Suppressor macrophage treated with lipopolysaccharide for 1 hour (primary cell): ENCODE measurements around the gene GPR52.
"Not testable (repeated sequence)": the region's sequence is repeated elsewhere in the genome, so short reads cannot be mapped to it uniquely, and the experiment has no call there.

ENCODE experiments used
- DNase-seq, 3 donors: peaks; one replicate each; pipeline ENCODE4 v3.0.0-alpha.2; 2020 to 2022

The GPR52 gene, protein sequence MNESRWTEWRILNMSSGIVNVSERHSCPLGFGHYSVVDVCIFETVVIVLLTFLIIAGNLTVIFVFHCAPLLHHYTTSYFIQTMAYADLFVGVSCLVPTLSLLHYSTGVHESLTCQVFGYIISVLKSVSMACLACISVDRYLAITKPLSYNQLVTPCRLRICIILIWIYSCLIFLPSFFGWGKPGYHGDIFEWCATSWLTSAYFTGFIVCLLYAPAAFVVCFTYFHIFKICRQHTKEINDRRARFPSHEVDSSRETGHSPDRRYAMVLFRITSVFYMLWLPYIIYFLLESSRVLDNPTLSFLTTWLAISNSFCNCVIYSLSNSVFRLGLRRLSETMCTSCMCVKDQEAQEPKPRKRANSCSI

GRCh38 chr1:174447866-174448530 is at the start of gene GPR52:
Gene GPR52 (plus strand): TSS chr1:174447964. CDS start chr1:174448112, 148 bp downstream.
- DNase-seq, result no peak

- DNase-seq, result no peak
Measured at GRCh38 chr1:174398246-174398645, 49.5 kb upstream of the GPR52 start.

DNA sequence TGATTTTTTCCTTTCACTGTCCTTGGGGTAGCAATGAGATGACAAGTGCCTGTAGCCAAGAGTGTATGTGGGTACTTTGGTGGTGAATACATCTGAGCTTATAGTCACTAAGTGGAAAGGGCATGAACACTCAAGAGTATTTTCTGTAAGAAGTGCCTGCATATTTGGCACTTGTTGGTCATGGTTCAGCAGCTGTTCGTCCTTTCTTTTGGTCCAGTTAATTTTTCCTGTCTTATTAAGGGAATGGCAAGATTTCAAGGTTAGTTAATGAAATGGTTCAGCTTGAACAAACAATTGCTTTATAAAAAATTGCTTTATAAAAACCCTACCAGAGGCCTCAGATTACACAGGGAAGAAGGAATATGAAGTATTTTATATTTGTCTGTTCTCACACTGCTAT is 48.6 kb upstream of the GPR52 start:
- no peak for DNase-seq

GRCh38 chr1:174401075-174401474 is 46.7 kb upstream of the GPR52 start:
- DNase-seq, result no peak

GRCh38 chr1:174405219-174405618 is 42.5 kb upstream of the GPR52 start:
- no peak for DNase-seq

- DNase-seq, result no peak
Measured at GRCh38 chr1:174406421-174406820, 41.3 kb upstream of the GPR52 start.

DNA sequence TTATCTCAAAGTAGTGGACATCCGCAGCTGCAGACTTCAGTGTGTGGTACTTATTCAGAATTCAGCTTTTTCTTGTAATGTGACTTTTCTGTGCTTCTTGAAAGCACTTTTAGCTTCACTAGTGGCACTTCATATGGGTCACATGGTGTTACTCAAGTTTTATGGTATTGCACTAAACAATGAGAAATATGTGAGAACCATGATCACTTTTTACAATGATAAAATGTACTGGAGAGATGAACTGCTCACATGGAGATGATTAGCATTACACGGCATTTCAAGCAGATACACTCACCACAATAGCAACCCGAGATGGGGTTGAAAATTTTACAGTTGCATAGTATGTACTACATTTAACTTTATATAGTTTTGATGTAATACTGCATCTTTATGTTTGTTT is 40.1 kb upstream of the GPR52 start:
- no peak for DNase-seq

GRCh38 chr1:174408146-174408545 is 39.6 kb upstream of the GPR52 start:
- DNase-seq, result no peak

DNA sequence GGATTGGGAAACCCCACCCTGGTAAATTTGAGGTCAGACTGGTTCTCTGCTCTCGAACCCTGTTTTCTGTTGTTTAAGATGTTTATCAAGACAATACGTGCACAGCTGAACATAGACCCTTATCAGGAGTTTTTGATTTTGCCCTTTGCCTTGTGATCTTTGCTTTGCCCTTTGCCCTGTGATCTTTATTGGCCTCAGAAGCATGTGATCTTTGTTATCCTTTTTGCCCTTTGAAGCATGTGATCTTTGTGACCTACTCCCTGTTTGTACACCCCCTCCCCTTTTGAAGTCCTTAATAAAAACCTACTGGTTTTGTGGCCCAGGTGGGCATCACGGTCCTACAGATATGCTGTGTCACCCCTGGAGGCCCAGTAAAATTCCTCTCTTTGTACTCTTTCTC is 38.0 kb upstream of the GPR52 start:
- not testable (repeated sequence) for DNase-seq

DNA sequence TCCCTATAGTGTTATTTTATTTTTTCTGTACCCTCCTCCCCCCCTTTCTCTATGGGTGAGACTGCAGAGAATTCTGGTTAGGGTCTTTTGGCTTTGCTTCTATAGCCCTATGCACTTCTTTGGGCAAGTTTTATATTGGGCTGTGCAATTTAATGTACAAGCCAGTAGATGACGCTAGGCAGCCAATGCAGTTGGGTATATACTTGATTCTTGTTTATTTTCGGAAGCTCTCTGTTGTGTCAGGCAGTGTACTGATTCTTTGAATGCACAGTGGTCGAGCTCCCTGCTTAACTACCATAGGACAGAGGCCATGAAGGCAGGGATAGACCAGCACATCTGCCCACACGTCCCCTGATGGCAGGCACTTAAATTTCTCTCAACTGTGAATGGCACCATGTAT is 34.1 kb upstream of the GPR52 start:
- no peak for DNase-seq

DNA sequence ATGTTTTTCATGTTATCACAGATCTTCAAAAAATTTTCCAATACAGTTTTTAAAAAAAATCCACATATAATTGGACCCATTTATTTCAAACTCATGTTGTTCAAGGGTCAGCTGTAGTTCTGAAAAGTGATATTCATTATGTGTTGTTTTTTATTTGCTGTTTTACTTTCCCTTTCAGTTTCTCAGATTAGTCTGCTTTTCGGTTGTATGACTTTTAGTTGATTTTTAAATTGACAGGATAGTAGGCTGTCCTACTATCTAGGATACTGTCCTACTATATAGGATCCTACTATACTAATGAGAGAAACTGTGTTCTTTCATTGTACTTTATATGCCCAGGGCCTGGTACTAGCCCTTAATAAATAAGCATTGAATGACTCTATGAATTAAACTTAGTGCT is 33.6 kb upstream of the GPR52 start:
- no peak for DNase-seq

DNA sequence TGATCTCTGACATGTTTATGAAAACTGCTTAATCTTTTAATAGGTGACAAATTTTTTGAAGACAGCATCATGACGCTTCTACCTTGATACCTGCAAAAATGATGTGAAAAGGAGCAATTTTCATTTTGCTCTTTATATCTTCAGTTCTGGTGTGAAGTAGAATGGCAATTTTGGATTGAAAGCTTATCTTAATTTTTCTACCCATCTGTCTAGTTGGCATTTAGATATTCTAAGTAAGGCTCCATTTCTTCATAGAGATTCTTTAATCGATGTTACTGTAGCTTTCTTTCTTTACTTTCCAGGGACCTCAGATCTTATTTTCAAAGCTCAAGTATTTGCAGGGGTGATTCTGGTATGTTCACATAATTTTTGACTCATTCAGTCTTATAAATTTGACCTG is 32.3 kb upstream of the GPR52 start:
- DNase-seq, result no peak

DNA sequence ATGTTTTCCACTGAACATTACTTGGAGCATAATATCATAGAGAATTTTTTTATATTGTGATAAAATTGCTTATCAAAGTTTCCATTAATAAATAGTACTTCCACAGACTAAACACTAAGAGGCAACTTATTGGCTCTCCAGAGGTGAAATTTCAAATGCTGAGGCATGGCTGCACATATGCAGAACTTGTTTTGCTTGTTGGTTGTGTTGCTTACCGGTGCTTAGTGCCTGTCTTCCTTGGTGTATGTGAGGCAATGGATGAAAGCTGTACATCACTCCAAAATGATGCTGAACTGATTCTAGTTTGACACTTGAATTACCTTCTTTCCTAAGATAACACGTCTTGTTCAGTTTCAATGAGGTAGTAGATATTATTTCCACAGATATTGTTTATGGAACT is 29.8 kb upstream of the GPR52 start:
- no peak for DNase-seq

DNA sequence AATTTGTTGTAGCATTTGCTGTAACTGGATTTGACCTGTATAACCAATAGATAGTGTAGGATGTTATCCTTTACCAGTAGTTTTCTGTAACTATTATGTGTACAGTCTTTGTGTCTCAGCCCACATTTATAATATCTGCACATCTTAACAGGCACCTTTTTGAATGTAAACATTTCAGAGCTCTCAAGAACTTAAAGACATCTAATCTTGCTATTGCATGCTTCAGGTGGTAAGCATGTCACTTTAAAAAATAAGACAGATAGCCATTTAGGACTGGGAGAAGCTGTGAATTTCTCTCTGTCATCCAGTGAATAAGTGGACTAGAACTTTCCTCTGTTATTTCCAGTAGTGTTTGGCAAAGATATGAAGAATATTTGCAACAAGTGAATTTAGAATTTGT is 22.6 kb upstream of the GPR52 start:
- DNase-seq, result no peak

DNA sequence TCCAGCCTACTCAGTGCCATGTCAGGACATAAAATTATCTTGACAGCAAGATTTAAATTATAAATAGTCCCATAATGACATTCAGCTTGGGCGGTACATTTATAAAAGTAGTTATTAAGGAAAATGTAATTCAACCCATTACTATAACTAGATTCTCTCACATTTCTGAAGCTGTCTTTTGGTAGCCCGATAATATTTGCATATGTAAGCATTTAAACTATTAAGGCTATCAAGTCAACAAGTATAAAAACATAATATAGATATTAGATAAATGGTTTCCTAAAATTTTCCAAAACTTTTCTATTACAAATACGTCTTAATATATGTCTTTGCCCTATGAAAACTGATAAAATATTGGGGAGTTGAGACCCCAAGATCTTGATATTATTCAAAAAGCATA is 21.6 kb upstream of the GPR52 start:
- DNase-seq, result no peak

DNA sequence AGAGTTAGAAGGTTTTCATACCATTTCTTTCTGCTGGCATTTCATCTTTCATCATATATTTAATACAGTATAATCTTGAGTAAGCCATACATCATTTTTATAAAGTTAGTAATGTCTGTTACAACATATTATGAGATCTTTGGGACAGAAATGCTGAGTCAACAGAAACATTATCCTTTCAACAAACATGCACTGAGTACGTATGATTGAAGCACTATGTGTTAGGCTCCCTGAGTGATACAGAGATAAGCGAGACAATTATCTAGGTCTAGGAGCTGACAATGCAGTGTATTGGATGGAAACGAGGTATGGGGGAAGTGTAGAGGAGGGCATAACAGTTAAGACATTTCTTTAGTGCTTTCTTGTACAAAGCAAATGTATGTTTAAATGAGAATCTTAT is 19.7 kb upstream of the GPR52 start:
- no peak for DNase-seq

DNA sequence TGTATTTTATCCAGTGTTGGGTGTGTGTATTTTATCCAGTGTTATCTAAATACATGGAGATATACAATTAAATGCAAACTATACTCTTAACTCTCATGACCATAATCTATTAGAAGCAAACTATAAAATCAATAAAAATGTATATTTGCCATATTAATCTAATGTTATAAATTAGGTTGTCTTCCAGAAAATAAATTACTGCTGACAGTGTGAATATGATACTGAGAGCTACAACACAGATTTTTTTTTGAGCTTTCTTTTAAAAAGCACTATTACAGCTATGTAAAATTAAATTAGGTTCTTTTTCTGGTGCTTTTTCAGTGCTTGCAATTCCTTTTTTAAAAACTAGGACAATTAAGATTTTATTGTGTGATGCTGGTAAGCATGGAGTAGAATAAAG is 19.0 kb upstream of the GPR52 start:
- DNase-seq, result no peak

- DNase-seq, result no peak
Measured at GRCh38 chr1:174433451-174433850, 14.3 kb upstream of the GPR52 start.

GRCh38 chr1:174445351-174445750 is 2.4 kb upstream of the GPR52 start:
- DNase-seq, result no peak

DNA sequence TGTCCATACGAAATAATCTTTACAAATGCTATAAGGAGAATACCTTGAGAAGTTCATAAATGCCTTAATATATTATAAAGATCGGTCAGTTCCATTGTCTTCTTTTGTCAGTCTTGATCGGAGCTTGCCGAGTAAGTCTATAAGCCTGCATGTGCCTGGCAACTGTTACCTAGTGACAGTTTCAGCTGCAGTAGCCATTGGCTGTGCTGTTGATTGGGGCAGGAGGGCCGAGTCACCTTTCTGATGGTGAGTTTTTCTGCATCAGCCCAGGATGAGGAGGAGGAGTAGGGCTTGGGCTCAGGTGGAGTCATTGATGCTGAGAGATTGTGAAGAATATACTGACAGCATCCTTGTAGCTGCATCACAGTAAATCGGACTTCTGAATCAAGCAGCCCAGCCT is 1.9 kb upstream of the GPR52 start:
- DNase-seq, result no peak

DNA sequence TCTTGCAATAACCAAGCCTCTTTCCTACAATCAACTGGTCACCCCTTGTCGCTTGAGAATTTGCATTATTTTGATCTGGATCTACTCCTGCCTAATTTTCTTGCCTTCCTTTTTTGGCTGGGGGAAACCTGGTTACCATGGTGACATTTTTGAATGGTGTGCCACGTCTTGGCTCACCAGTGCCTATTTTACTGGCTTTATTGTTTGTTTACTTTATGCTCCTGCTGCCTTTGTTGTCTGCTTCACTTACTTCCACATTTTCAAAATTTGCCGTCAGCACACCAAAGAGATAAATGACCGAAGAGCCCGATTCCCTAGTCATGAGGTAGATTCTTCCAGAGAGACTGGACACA is 743 bp downstream of the GPR52 start:
- no peak for DNase-seq

DNA sequence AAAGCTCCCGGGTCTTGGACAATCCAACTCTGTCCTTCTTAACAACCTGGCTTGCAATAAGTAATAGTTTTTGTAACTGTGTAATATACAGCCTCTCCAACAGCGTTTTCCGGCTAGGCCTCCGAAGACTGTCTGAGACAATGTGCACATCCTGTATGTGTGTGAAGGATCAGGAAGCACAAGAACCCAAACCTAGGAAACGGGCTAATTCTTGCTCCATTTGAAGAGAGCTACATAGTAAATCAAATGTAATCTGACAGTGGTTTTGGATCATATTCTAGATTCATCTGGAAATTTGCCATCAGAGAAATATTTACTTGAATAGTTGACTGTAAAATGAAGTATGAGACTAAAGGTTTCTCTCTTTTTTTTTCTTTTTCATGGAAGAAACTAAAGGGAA is 1.2 kb downstream of the GPR52 start:
- DNase-seq, result no peak

DNA sequence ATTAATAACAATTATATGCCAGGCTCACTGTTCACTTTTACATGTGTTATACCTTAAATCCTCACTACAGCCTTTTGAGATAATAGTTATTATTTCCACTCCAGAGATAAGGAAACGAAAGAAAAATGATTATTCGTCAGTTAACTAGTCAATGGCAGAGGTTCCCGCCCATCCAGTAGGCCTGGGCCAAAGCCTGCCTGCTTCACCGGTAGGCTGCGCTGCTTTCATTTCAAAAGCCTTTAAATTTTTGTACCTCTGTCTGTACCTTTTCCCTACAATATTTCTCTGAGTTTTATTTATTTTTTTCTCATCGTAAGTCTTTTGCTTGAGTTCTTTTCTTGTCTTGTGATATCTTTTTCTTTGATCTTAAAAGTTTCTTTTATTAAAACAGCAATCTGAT is 3.6 kb downstream of the GPR52 start:
- DNase-seq, result no peak

DNA sequence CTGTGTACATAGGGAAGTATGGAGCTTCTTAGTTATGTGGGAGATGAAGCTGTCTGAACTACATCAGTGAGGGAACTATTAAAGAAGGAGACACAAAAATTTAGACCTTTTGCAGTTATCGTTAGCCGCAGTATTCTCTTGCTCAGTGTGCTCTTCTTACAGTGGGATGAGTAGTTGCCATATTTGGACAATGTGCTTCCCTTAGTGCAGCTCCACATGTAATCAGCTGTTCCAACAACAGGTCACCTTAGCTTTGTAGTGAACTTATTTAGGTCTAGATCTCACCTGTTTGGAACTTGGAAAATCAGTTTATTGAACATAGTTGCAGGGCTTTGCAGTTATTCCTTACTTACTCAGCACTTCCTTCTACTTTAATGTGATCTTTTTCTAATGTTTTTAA is 18.1 kb downstream of the GPR52 start:
- DNase-seq, result no peak

GRCh38 chr1:174466607-174467006 is 18.8 kb downstream of the GPR52 start:
- DNase-seq, result no peak
